GM12865 (cell line): ENCODE measurements around the gene FUT2.

Experiments
- DNase-seq: peaks from one replicate; pipeline ENCODE4 v3.0.0; 2010; ENCODE audit warnings: low read depth
- H3K4me3 ChIP-seq: 2 replicates; pipeline ENCODE4 v1.5.1; 2011; ENCODE audit warnings: mild to moderate bottlenecking, low read depth, low read length, control low read depth
- CTCF ChIP-seq: IDR thresholded peaks from 2 replicates; pipeline ENCODE4 v1.5.1; 2011; ENCODE audit warnings: low read length, control low read depth, low read depth, inconsistent platforms; ENCODE audit not compliant: insufficient read depth; ENCODE audit errors: missing control alignments

FUT2 gene

GRCh38 chr19:48740164-48740972 lies 44.6 kb downstream of the FUT2 start, which contains the start of gene RASIP1:
TSS of gene RASIP1 (minus strand) at chr19:48740610. CDS start at chr19:48740282, 328 bp downstream.
- H3K4me3 ChIP-seq = no peak within 1 kb of the TSS; the same call in 1 of the 2 replicates
- no peak for TF ChIP-seq CTCF

GRCh38 chr19:48741129-48741999 lies 45.6 kb downstream of the FUT2 start:
- DNase-seq = peak; percentile 38
- no peak for TF ChIP-seq CTCF
- no peak overlapping the region for H3K4me3 ChIP-seq

More at GRCh38 chr19:48740164-48740972, 44.6 kb downstream of the FUT2 start, which contains the start of gene RASIP1:
- DNase-seq = no peak

- no peak overlapping the region for H3K4me3 ChIP-seq
- no peak for TF ChIP-seq CTCF
- DNase-seq = no peak
Observed at GRCh38 chr19:48742096-48742495, 46.3 kb downstream of the FUT2 start.

- peak; percentile 60 for DNase-seq
- no peak for TF ChIP-seq CTCF
- no peak overlapping the region for H3K4me3 ChIP-seq
Observed at GRCh38 chr19:48745208-48745995, 49.6 kb downstream of the FUT2 start.

- no peak for TF ChIP-seq CTCF
- H3K4me3 ChIP-seq = no peak overlapping the region
- DNase-seq = no peak
Observed at GRCh38 chr19:48746110-48746509, 50.3 kb downstream of the FUT2 start.
